HFF-Myc (cell line): Measurements from ENCODE around the gene NFS1.

Experiments
- DNase-seq: peaks from one replicate; pipeline ENCODE4 v3.0.0-alpha.2; 2011; ENCODE audit warnings: low read depth; ENCODE audit errors: extremely low read depth
- H3K4me3 ChIP-seq: replicated peaks from 2 replicates; pipeline ENCODE4 v1.5.1; 2011; ENCODE audit warnings: low read depth, mild to moderate bottlenecking, control low read depth, low read length
- TF ChIP-seq, protein P1 (sequence below): IDR thresholded peaks from 2 replicates; pipeline ENCODE4 v1.5.1; 2012; ENCODE audit warnings: mild to moderate bottlenecking, low read depth, low read length, control low read depth; ENCODE audit errors: missing control alignments

Gene NFS1

DNA sequence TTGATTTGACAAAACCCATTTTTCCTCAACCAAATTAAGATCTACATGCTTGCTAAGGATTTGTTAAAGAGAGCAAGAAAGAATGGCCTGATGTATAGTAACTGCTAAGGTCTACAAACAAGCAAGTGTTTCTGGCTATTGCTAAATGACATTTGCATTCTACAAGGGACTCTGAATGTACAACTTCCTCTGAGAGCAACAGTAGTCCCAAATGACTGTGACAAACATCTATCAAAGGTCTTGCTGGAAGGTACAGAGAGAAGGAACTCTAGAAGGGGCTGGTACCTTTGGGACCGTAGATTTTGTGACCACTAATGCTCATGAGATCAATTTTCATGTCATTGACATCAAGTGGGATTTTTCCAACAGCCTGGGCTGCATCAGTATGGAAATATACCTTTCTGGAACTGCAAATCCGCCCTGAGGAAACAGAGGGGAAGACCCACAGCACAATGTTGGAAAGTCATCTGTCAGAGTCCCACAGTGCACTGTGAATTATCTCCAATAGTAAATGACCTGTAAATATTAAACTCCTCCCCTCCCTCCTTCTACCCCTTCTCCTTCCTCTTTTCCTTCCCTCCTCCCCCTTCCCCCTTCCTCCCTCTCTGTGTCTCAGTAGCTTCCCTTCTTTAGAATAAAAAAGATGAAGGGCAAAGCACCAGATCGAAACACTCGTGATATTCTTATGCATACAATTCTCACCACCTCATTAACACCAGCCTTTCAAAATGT, 18.5 kb downstream of the NFS1 start:
- H3K4me3 ChIP-seq: no peak overlapping the region
- TF ChIP-seq, protein P1, sequence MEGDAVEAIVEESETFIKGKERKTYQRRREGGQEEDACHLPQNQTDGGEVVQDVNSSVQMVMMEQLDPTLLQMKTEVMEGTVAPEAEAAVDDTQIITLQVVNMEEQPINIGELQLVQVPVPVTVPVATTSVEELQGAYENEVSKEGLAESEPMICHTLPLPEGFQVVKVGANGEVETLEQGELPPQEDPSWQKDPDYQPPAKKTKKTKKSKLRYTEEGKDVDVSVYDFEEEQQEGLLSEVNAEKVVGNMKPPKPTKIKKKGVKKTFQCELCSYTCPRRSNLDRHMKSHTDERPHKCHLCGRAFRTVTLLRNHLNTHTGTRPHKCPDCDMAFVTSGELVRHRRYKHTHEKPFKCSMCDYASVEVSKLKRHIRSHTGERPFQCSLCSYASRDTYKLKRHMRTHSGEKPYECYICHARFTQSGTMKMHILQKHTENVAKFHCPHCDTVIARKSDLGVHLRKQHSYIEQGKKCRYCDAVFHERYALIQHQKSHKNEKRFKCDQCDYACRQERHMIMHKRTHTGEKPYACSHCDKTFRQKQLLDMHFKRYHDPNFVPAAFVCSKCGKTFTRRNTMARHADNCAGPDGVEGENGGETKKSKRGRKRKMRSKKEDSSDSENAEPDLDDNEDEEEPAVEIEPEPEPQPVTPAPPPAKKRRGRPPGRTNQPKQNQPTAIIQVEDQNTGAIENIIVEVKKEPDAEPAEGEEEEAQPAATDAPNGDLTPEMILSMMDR: no peak
- DNase-seq: no peak

DNA sequence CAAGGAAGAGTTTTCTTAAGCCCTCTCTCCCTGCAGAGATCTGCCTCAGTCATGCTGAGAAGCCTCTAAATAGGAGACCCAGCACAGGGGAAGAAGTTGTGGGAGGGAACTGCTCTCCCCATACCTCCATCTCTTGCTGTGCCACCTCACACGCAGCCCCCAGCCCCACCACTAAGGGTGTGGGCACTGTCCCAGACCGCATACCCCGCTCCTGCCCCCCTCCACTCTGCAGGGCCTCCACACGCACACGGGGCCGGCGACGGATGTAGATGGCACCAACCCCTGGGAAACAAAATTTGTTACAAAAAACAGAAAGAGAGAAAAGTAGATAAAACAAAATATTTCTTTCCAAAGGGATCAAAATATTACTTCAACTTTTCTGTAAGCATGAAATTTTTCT, 24.2 kb downstream of the NFS1 start:
- H3K4me3 ChIP-seq: no peak overlapping the region
- TF ChIP-seq, protein P1: no peak
- no peak for DNase-seq

DNA sequence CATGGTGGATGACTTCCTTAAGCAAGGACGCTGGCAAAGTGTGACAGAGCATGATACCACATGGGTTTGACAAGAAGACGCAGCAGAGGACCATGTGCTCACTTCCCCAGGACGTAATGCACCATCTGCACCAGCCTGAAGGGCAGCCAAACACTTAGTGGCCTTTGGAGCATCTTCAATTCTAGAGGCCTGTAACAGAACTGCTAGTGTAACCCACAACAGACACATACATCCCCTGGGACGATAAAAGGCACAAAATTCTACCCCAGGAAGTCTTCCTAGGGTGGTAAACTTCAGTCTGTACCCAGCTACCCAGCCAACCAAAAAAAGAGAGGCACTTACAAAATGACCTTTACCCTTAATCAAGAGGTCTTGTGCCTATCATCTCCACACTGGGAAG, 25.3 kb downstream of the NFS1 start:
- TF ChIP-seq, protein P1: no peak
- no peak for DNase-seq

DNA sequence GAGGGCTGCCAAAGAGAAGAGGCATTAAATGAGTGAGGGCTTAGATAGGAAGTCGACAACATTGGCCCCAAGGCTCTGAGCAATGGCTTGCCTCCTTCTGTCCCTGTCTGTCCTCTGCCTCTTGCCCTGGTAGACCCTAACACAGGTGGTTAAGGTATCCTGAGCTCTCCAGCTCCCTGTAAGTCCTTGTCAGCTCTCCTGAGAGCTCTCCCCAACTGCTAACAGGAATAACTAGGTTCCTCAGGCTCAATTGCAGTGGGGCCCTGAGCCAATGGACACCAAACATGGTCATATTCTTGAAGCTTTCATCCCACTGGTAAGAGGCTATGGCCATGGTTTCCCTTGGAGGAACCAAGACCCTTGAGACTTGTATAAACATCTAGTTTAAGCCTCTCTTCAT, 29.5 kb downstream of the NFS1 start:
- H3K4me3 ChIP-seq: no peak overlapping the region
- TF ChIP-seq, protein P1: no peak
- DNase-seq: no peak

More for the DNA sequence above, 25.3 kb downstream of the NFS1 start:
- H3K4me3 ChIP-seq: no peak overlapping the region

DNA sequence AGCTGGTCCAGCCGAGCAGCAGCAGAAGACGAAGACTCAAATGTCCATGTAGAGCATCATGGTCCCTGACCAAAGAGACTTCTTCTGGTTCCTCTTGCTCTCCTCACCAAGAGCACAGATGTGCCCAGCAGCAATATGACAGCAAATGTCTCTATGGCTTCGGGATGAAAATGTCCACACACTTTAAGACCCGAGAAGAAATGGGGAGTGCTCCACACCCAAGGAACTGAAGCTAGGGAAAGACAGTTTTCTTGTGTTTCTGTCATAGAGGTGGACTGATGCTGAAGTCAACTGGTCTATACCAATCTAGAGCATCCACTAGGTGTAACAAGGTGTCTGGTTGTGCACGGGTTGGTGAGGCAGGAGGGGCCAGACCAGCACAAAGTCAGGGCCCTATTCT, 29.9 kb downstream of the NFS1 start:
- DNase-seq: no peak
- TF ChIP-seq, protein P1: no peak
- H3K4me3 ChIP-seq: no peak overlapping the region

DNA sequence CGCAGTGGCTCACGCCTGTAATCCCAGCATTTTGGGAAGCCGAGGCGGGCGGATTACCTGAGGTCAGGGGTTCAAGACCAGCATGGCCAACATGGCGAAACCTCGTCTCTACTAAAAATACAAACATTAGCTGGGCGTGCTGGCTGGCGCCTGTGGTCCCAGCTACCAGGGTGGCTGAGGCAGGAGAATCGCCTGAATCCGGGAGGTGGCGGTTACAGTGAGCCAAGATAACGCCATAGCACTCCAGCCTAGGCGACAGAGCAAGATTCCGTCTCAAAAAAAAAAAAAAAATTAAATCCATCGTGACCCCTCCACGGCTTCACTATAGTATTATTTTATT, 33.2 kb downstream of the NFS1 start:
- TF ChIP-seq, protein P1: no peak
- H3K4me3 ChIP-seq: no peak overlapping the region
- DNase-seq: no peak

DNA sequence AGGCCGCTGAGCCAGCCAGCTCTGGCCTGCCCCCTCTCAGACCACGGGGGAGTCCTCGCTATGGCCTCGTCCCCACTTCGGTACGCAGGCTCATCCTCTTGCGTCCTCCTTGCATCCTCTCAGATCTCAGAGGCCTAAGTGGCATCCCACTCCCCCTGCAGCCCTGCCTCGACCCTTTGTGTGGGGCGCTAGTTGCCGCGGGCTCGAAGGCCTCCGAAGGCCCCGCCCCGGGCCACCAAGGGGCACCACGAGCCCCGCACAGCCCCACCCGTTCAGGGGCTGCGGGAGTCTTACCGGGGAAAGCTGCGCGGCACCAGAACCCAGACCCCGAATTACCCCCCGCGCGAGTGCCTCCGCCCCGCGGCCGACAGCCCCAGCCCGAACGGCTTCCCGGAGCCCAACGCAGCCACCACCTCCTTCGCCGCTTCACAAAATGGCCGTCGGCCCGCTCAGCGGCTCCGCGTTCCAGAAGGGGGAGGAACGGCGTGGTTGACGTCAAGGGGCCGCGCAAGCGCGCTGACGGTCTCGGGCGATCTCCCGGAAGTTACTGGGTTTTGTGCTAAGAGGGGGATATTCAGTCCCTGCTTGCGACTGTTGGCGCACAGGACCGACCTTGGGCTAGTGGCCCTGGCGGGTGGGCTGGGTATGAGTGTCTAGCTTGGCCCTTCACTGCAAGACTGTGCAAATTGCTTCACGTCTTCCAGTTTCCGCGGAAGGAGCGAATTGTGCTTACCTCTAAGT, 34.5 kb downstream of the NFS1 start, which contains the start of the genes CPNE1 and RBM12:
Gene CPNE1, minus strand, starts transcription at position 435 of the 741 bp plus-strand sequence. CDS start 31,977 bp downstream, outside the sequence.
Gene RBM12, minus strand, starts transcription at position 435 of the 741 bp plus-strand sequence. CDS start 9,578 bp downstream, outside the sequence.
- TF ChIP-seq, protein P1: no peak
- peak within 1 kb of the TSS; percentile 99 for H3K4me3 ChIP-seq
- DNase-seq: peak; percentile 85
